Measurements from ENCODE around the gene PPT1. TPM values are rescaled to one million over a fixed set of nuclear protein-coding genes. Genes with fewer than 3 reads are reported as not detected.

Gene PPT1
- total and polyA plus RNA-seq, 2 donors (not counting 3 experiments of a cell fraction or from before 2014, with no cell fraction given), result 58.0 to 131 TPM

GRCh38 chr1:40105028-40105427 is 8.0 kb upstream of the PPT1 start:
- Histone ChIP-seq H3K9me1 (replicated peaks; ENCODE audit: control insufficient read depth, extremely low read depth, insufficient read depth, low read length) (no peaks in the 10 kb centered on the region), H4K20me1 (replicated peaks; ENCODE audit: control insufficient read depth, extremely low read depth, insufficient read depth, low read length) (no peaks in the 10 kb centered on the region), H3K79me2 (ENCODE audit: control insufficient read depth, insufficient read depth, low read length) (no peaks in the 10 kb centered on the region), H3K36me3 (ENCODE audit: control insufficient read depth in 2 of 2, extremely low read depth in 1 of 2, insufficient read depth in 2 of 2, low read length in 2 of 2) (no peaks in the 10 kb centered on the region), H2AFZ (ENCODE audit: low read depth, low read length) (no peak overlapping the region), H3K4me1 (ENCODE audit: control insufficient read depth, extremely low read depth, insufficient read depth, low read length) (no peaks in the 10 kb centered on the region), H3K4me3 (replicated peaks in 1 of 3; ENCODE audit: insufficient read depth in 1 of 3, low read depth in 1 of 3, low read length in 3 of 3) (no peak overlapping the region), H3K9ac (replicated peaks; ENCODE audit: extremely low read depth, insufficient read depth, low read length) (no peak overlapping the region), H3K27ac (ENCODE audit: insufficient read depth, low read depth, low read length) (no peak overlapping the region), H3K27me3 (ENCODE audit: control insufficient read depth in 2 of 2, insufficient read depth in 2 of 2, low read length in 2 of 2) (peaks cover 3 to 17% of the 10 kb centered on the region in 2 experiments), H3K9me3 (replicated peaks; ENCODE audit: control insufficient read depth, insufficient read depth, low read length) (no peaks in the 10 kb centered on the region), H3K4me2 (ENCODE audit: insufficient read depth, low read length) (no peak overlapping the region)
- BruUV-seq (replicated peaks), result no TSS peak
- dilution Hi-C loops (cut with MboI; ENCODE audit: extremely low pct_ligation_motif_present, low sequenced_read_pairs), result no loop called here
- POLR2A ChIA-PET, result no interaction called here
- intact Hi-C loops (cut with micrococcal nuclease), result no loop called here
- TF ChIP-seq, protein P1, sequence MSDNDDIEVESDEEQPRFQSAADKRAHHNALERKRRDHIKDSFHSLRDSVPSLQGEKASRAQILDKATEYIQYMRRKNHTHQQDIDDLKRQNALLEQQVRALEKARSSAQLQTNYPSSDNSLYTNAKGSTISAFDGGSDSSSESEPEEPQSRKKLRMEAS (IDR thresholded peaks at IDR 0.05; ENCODE audit: insufficient read depth, insufficient read length), result no peak
- TF ChIP-seq POLR2AphosphoS5 (IDR thresholded peaks at IDR 0.05; ENCODE audit: insufficient read depth, low read depth, low read length) (no peak), GATA2 (IDR thresholded peaks at IDR 0.05; ENCODE audit: insufficient read depth, insufficient read length, low read depth, low read length) (no peak), EZH2 (IDR thresholded peaks at IDR 0.05; ENCODE audit: borderline replicate concordance, low read depth, low read length, severe bottlenecking) (no peak), POLR2A (IDR thresholded peaks at IDR 0.05; ENCODE audit: low read depth, low read length) (no peak), MYC (IDR thresholded peaks at IDR 0.05; ENCODE audit: low read depth, low read length) (no peak), FOS (IDR thresholded peaks at IDR 0.05; ENCODE audit: borderline replicate concordance, insufficient read depth, low read length) (no peak)
- DNase-seq (ENCODE audit: low read depth, low spot score) (no peak), FAIRE-seq (no peak)
- CTCF ChIA-PET, result interaction anchor here (0.5 to 1.4 kb wide), 4 partner anchors 14 to 333 kb away, joined by 3 to 5 read pairs (median 4); no protein-coding TSS in a partner anchor

DNA sequence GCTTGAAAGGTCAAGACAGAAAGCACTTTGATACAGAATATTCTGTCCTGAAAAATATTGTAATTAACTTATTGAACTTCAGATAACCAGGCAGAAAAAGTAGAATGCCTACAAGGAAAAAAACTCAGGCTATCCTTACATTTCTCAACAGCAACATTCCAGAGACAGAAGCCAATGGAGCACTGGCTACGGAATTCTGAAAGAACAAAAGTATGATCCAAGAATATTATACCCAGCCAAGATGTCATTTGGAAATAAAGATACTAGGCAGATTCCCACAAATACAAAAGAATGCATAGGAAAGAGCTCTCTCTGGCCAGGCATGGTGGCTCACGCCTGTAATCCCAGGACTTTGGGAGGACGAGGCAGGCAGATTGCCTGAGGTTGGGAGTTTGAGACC is 5.8 kb upstream of the PPT1 start:
- ChIA-PET POLR2A (no interaction called here), CTCF (interaction anchor here (1.1 to 1.2 kb wide), 3 partner anchors 41 to 236 kb away, joined by 3 to 4 read pairs (median 3); no protein-coding TSS in a partner anchor)
- H3K4me1 ChIP-seq (ENCODE audit: control insufficient read depth, extremely low read depth, insufficient read depth, low read length), result no peaks in the 10 kb centered on the region
- no peak overlapping the region for H3K9ac ChIP-seq (replicated peaks; ENCODE audit: extremely low read depth, insufficient read depth, low read length)
- H3K9me1 ChIP-seq (replicated peaks; ENCODE audit: control insufficient read depth, extremely low read depth, insufficient read depth, low read length), result no peaks in the 10 kb centered on the region
- dilution Hi-C loops (cut with MboI; ENCODE audit: extremely low pct_ligation_motif_present, low sequenced_read_pairs), result no loop called here
- H3K79me2 ChIP-seq (ENCODE audit: control insufficient read depth, insufficient read depth, low read length), result no peaks in the 10 kb centered on the region
- H2AFZ ChIP-seq (ENCODE audit: low read depth, low read length), result no peak overlapping the region
- no TSS peak for BruUV-seq (replicated peaks)
- FAIRE-seq, result no peak
- TF ChIP-seq FOS (IDR thresholded peaks at IDR 0.05; ENCODE audit: borderline replicate concordance, insufficient read depth, low read length), result no peak
- TF ChIP-seq GATA2 (IDR thresholded peaks at IDR 0.05; ENCODE audit: insufficient read depth, insufficient read length, low read depth, low read length), result no peak
- no peak for TF ChIP-seq POLR2A (IDR thresholded peaks at IDR 0.05; ENCODE audit: low read depth, low read length)
- no peaks in the 10 kb centered on the region for H4K20me1 ChIP-seq (replicated peaks; ENCODE audit: control insufficient read depth, extremely low read depth, insufficient read depth, low read length)
- no peak overlapping the region for H3K4me3 ChIP-seq (replicated peaks in 1 of 3; ENCODE audit: insufficient read depth in 1 of 3, low read depth in 1 of 3, low read length in 3 of 3)
- no peaks in the 10 kb centered on the region for H3K9me3 ChIP-seq (replicated peaks; ENCODE audit: control insufficient read depth, insufficient read depth, low read length)
- peaks cover 2 to 17% of the 10 kb centered on the region in 2 experiments for H3K27me3 ChIP-seq (ENCODE audit: control insufficient read depth in 2 of 2, insufficient read depth in 2 of 2, low read length in 2 of 2)
- H3K4me2 ChIP-seq (ENCODE audit: insufficient read depth, low read length), result no peak overlapping the region
- intact Hi-C loops (cut with micrococcal nuclease), result no loop called here
- no peak overlapping the region for H3K27ac ChIP-seq (ENCODE audit: insufficient read depth, low read depth, low read length)
- no peaks in the 10 kb centered on the region for H3K36me3 ChIP-seq (ENCODE audit: control insufficient read depth in 2 of 2, extremely low read depth in 1 of 2, insufficient read depth in 2 of 2, low read length in 2 of 2)
- DNase-seq (ENCODE audit: low read depth, low spot score), result no peak

Data from endothelial cell of umbilical vein (primary cell).